Measurements from ENCODE around the gene TUBGCP2. TPM values are rescaled to one million over a fixed set of nuclear protein-coding genes. Genes with fewer than 3 reads are reported as not detected.

The TUBGCP2 gene
- total RNA-seq, 1 donor from 2014 or later, result 55.4 TPM

DNA sequence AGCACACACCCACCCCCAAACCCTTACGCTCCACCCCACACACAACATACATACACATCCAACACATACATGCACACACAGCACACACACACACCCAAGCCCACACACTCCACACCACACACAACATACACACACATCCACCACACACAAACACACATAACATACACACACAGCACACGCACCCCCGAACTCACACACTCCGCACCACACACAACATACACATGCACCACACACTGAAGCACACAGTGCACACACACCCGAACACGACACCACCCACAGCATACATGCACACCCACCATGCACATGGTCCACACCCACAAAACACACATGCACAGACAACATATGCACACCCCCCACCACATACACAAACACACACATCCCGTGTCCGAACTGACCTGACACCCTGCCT lies 40.5 kb upstream of the TUBGCP2 start:
- Histone ChIP-seq H3F3A (ENCODE audit: low read depth) (no peaks in the 10 kb centered on the region), H3K9me3 (ENCODE audit: low read depth) (no peaks in the 10 kb centered on the region), H3K79me2 (ENCODE audit: low read depth) (no peaks in the 10 kb centered on the region), H3K27ac (no peak overlapping the region), H3K36me3 (no peaks in the 10 kb centered on the region), H3K27me3 (no peaks in the 10 kb centered on the region), H4K20me1 (ENCODE audit: low read depth) (no peaks in the 10 kb centered on the region), H3K4me2 (no peak overlapping the region), H3K9ac (no peak overlapping the region), H3K4me3 (no peak overlapping the region), H3K4me1 (peaks cover 5% of the 10 kb centered on the region), H2AFZ (replicated peaks) (no peak overlapping the region)
- peaks cover 3% of the 10 kb centered on the region for H3K4me1 Mint-ChIP-seq
- H3K4me3 Mint-ChIP-seq, result peak overlapping the region; percentile 4
- DNase-seq (ENCODE audit: low spot score), result no peak
- TF ChIP-seq EZH2 (IDR thresholded peaks at IDR 0.05), result no peak
- H3K36me3 Mint-ChIP-seq, result no peaks in the 10 kb centered on the region
- H3K27me3 Mint-ChIP-seq (ENCODE audit: insufficient read depth, low read depth), result peaks cover 13% of the 10 kb centered on the region
- no peak overlapping the region for H3K27ac Mint-ChIP-seq
- H3K9me3 Mint-ChIP-seq, result peaks cover 10% of the 10 kb centered on the region

DNA sequence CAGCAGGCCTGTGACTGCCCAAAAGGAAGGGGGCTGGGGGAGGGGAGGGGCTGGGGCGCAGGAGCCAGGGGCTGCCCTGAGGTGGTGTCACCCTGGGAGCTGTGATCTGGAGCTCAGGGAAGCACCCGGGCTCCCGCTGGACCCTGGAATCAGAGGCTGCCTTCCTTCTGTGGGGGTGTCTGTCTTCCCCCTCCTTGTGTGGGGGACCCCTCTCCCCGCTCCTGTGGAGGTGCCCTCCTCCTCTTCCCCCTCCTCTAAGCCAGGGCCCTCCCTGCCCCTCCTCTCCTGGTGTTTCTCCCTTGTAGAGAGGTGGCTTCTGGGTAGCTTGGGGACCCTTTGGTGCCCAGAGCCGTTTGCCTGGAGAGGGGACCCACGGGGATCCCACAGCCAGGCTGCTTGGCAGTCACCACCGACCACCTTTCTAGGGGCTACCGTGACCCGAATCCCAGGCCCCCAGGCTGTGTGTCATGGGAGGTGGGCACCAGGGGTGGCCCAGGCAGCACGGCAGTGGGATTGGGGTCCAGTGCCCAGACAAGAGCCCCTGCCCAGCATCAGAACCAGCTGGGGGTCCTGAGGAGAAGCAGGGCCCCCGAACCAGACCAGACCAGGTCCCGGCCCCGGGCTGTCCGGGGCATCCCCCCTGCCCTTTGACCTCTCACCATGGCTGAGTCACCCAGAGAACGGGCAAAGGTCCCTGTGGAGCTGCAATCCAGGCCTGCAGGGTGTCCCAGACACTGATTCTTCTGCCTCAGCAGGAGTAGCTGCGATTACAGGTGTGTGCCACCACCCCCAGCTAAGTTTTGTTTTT lies 39.2 kb upstream of the TUBGCP2 start:
- Histone ChIP-seq H2AFZ (replicated peaks) (no peak overlapping the region), H3K4me2 (no peak overlapping the region), H3K9me3 (ENCODE audit: low read depth) (no peaks in the 10 kb centered on the region), H3K9ac (no peak overlapping the region), H4K20me1 (ENCODE audit: low read depth) (no peaks in the 10 kb centered on the region), H3K4me3 (no peak overlapping the region), H3K4me1 (peaks cover 5% of the 10 kb centered on the region), H3K27ac (no peak overlapping the region), H3F3A (ENCODE audit: low read depth) (no peaks in the 10 kb centered on the region), H3K79me2 (ENCODE audit: low read depth) (no peaks in the 10 kb centered on the region), H3K27me3 (no peaks in the 10 kb centered on the region), H3K36me3 (no peaks in the 10 kb centered on the region)
- no peak overlapping the region for H3K27ac Mint-ChIP-seq
- no peaks in the 10 kb centered on the region for H3K36me3 Mint-ChIP-seq
- H3K9me3 Mint-ChIP-seq, result peaks cover 11% of the 10 kb centered on the region
- TF ChIP-seq EZH2 (IDR thresholded peaks at IDR 0.05), result no peak
- no peak for TF ChIP-seq EZH2phosphoT487 (IDR thresholded peaks at IDR 0.05)
- TF ChIP-seq CTCF (IDR thresholded peaks at IDR 0.05), result no peak
- peaks cover 3% of the 10 kb centered on the region for H3K4me1 Mint-ChIP-seq
- H3K27me3 Mint-ChIP-seq (ENCODE audit: insufficient read depth, low read depth), result peaks cover 15% of the 10 kb centered on the region
- H3K4me3 Mint-ChIP-seq, result no peak overlapping the region
- no peak for DNase-seq (ENCODE audit: low spot score)

- H3K27me3 Mint-ChIP-seq (ENCODE audit: insufficient read depth, low read depth), result peaks cover 18% of the 10 kb centered on the region
- peaks cover 14% of the 10 kb centered on the region for H3K9me3 Mint-ChIP-seq
These were observed 37.7 kb upstream of the TUBGCP2 start for GRCh38 chr10:133346413-133346812.

More at GRCh38 chr10:133346413-133346812, 37.7 kb upstream of the TUBGCP2 start:
- H3K4me1 Mint-ChIP-seq, result peaks cover 3% of the 10 kb centered on the region
- Histone ChIP-seq H3K36me3 (no peaks in the 10 kb centered on the region), H3K27me3 (peaks cover 5% of the 10 kb centered on the region), H3K79me2 (ENCODE audit: low read depth) (no peaks in the 10 kb centered on the region), H3K27ac (no peak overlapping the region), H2AFZ (replicated peaks) (no peak overlapping the region), H3K4me3 (no peak overlapping the region), H3K9ac (no peak overlapping the region), H3K4me1 (peaks cover 5% of the 10 kb centered on the region), H3F3A (ENCODE audit: low read depth) (no peaks in the 10 kb centered on the region), H4K20me1 (ENCODE audit: low read depth) (no peaks in the 10 kb centered on the region), H3K4me2 (no peak overlapping the region), H3K9me3 (ENCODE audit: low read depth) (no peaks in the 10 kb centered on the region)
- TF ChIP-seq EZH2 (IDR thresholded peaks at IDR 0.05) (no peak), CTCF (IDR thresholded peaks at IDR 0.05) (no peak), EZH2phosphoT487 (IDR thresholded peaks at IDR 0.05) (no peak)
- no peak overlapping the region for H3K27ac Mint-ChIP-seq
- no peak for DNase-seq (ENCODE audit: low spot score)
- peaks cover 1% of the 10 kb centered on the region for H3K36me3 Mint-ChIP-seq
- no peak overlapping the region for H3K4me3 Mint-ChIP-seq

Measured in neural progenitor cell (in vitro differentiated cells).